HL-60 (cell line): Measurements from ENCODE around the gene WDR93.

ENCODE experiments used
- DNase-seq, 2 experiments: peaks; one replicate each; pipeline ENCODE4 v3.0.0-alpha.2; 2010 to 2020; ENCODE audit warnings: low read depth in 1 of 2, low spot score in 1 of 2
- H3K27ac ChIP-seq: fragments of 250-450 bp; sonication (Bioruptor Pico); replicated peaks from 2 replicates; pipeline ENCODE4 v1.5.1; 2020; ENCODE audit warnings: mild to moderate bottlenecking, moderate library complexity
- H3K27me3 ChIP-seq: fragments of 250-450 bp; sonication (Bioruptor Pico); 2 replicates; pipeline ENCODE4 v1.5.1; 2021; ENCODE audit warnings: mild to moderate bottlenecking, moderate library complexity; ENCODE audit not compliant: insufficient read depth, poor library complexity, severe bottlenecking
- H3K4me3 ChIP-seq: replicated peaks from 2 replicates; pipeline ENCODE4 v1.5.1; 2011; ENCODE audit warnings: mild to moderate bottlenecking, control low read depth, low read length; ENCODE audit not compliant: insufficient read depth
- GABPA ChIP-seq: IDR thresholded peaks from 2 replicates; pipeline ENCODE4 v1.6.1; 2012; ENCODE audit warnings: low read depth
- POLR2AphosphoS5 ChIP-seq: IDR thresholded peaks from 2 replicates; pipeline ENCODE4 v1.6.1; 2012; ENCODE audit warnings: low read depth
- SPI1 ChIP-seq: IDR thresholded peaks from 2 replicates; pipeline ENCODE4 v1.6.1; 2012; ENCODE audit warnings: low read depth, mild to moderate bottlenecking, borderline replicate concordance
- TF ChIP-seq, protein P1 (sequence below): IDR thresholded peaks from 2 replicates; pipeline ENCODE4 v1.6.1; 2012; ENCODE audit warnings: low read depth; ENCODE audit not compliant: insufficient replicate concordance
- TF ChIP-seq, protein P2 (sequence below): IDR thresholded peaks from one replicate; pipeline ENCODE4 v1.5.1; 2011; ENCODE audit warnings: low read length, control low read depth, inconsistent platforms; ENCODE audit not compliant: insufficient read depth

Gene WDR93

GRCh38 chr15:89754361-89755154 lies 63.9 kb downstream of the WDR93 start:
- TF ChIP-seq GABPA = no peak
- TF ChIP-seq POLR2AphosphoS5 = no peak
- no peak for TF ChIP-seq SPI1
- TF ChIP-seq, protein P1, sequence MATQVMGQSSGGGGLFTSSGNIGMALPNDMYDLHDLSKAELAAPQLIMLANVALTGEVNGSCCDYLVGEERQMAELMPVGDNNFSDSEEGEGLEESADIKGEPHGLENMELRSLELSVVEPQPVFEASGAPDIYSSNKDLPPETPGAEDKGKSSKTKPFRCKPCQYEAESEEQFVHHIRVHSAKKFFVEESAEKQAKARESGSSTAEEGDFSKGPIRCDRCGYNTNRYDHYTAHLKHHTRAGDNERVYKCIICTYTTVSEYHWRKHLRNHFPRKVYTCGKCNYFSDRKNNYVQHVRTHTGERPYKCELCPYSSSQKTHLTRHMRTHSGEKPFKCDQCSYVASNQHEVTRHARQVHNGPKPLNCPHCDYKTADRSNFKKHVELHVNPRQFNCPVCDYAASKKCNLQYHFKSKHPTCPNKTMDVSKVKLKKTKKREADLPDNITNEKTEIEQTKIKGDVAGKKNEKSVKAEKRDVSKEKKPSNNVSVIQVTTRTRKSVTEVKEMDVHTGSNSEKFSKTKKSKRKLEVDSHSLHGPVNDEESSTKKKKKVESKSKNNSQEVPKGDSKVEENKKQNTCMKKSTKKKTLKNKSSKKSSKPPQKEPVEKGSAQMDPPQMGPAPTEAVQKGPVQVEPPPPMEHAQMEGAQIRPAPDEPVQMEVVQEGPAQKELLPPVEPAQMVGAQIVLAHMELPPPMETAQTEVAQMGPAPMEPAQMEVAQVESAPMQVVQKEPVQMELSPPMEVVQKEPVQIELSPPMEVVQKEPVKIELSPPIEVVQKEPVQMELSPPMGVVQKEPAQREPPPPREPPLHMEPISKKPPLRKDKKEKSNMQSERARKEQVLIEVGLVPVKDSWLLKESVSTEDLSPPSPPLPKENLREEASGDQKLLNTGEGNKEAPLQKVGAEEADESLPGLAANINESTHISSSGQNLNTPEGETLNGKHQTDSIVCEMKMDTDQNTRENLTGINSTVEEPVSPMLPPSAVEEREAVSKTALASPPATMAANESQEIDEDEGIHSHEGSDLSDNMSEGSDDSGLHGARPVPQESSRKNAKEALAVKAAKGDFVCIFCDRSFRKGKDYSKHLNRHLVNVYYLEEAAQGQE = no peak
- TF ChIP-seq, protein P2, sequence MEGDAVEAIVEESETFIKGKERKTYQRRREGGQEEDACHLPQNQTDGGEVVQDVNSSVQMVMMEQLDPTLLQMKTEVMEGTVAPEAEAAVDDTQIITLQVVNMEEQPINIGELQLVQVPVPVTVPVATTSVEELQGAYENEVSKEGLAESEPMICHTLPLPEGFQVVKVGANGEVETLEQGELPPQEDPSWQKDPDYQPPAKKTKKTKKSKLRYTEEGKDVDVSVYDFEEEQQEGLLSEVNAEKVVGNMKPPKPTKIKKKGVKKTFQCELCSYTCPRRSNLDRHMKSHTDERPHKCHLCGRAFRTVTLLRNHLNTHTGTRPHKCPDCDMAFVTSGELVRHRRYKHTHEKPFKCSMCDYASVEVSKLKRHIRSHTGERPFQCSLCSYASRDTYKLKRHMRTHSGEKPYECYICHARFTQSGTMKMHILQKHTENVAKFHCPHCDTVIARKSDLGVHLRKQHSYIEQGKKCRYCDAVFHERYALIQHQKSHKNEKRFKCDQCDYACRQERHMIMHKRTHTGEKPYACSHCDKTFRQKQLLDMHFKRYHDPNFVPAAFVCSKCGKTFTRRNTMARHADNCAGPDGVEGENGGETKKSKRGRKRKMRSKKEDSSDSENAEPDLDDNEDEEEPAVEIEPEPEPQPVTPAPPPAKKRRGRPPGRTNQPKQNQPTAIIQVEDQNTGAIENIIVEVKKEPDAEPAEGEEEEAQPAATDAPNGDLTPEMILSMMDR = no peak
- Histone ChIP-seq H3K4me3 (no peak overlapping the region), H3K27me3 (no peaks in the 10 kb centered on the region), H3K27ac (no peak overlapping the region)
- DNase-seq = no peak

DNA sequence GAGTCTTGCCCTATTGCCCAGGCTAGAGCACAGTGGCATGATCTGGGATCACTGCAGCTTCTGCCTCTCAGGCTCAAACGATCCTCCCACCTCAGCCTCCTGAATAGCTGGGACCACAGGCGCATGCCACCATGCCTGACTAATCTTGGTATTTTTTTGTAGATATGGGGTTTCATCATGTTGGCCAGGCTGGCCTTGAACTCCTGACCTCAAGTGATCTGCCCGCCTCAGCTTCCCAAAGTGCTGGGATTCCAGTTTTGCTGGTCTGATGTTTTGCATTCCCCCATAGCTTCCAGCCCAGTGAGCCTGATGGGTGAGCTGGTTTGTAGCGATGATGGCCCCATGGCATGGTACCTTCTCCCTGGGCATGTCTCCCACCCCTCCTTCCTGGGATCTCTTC lies 65.1 kb downstream of the WDR93 start:
- TF ChIP-seq, protein P1 = no peak
- Histone ChIP-seq H3K4me3 (no peak overlapping the region), H3K27me3 (no peaks in the 10 kb centered on the region), H3K27ac (no peak overlapping the region)
- no peak for DNase-seq

GRCh38 chr15:89756897-89757296 lies 66.3 kb downstream of the WDR93 start:
- H3K27ac ChIP-seq = no peak overlapping the region
- H3K27me3 ChIP-seq = no peaks in the 10 kb centered on the region
- no peak for DNase-seq
- TF ChIP-seq, protein P2 = no peak
- TF ChIP-seq POLR2AphosphoS5 (no peak), SPI1 (no peak), GABPA (no peak)
- TF ChIP-seq, protein P1 = no peak
- no peak overlapping the region for H3K4me3 ChIP-seq
